Urinary bladder (tissue), 4 donors: ENCODE measurements around the gene GPATCH4. TPM values are rescaled to one million over a fixed set of nuclear protein-coding genes. Genes with fewer than 3 reads are reported as not detected.
"Not testable (repeated sequence)": the region's sequence is repeated elsewhere in the genome, so short reads cannot be mapped to it uniquely, and the experiment has no call there.

Experiments used
- DNase-seq: peaks from one replicate; pipeline ENCODE4 v3.0.0-alpha.2; 2015; ENCODE audit errors: extremely low spot score
- H3K27ac ChIP-seq: one replicate; pipeline ENCODE4 v1.5.1; 2013; ENCODE audit warnings: low read depth, mild to moderate bottlenecking, moderate library complexity
- H3K36me3 ChIP-seq: one replicate; pipeline ENCODE4 v1.6.1; 2013; ENCODE audit warnings: mild to moderate bottlenecking, moderate library complexity; ENCODE audit not compliant: insufficient read depth
- H3K4me1 ChIP-seq: one replicate; pipeline ENCODE4 v1.6.1; 2013; ENCODE audit warnings: mild to moderate bottlenecking, moderate library complexity; ENCODE audit not compliant: insufficient read depth
- H3K4me3 ChIP-seq: one replicate; pipeline ENCODE4 v1.5.1; 2013; ENCODE audit warnings: low read depth, low read length
- WGBS: extraction: QIAGEN DNeasy Blood & Tissue Kit; methylation state at CpG from one replicate; pipeline ENCODE4 v1.1.7; 2013; 5-methylcytosine and 5-hydroxymethylcytosine counted together
- polyA plus RNA-seq: library from polyadenylated mRNA; stranded (reverse); fragments of 200-250 nt; gene quantifications from one replicate; pipeline ENCODE4 v1.2.3, GENCODE V29; 2013
- total RNA-seq: library from RNA; depleted of rRNA; stranded (reverse); fragments of >200 nt; gene quantifications from one replicate; pipeline ENCODE4 v1.2.3, GENCODE V29; 2014
- donor health status: healthy with polysubstance abuse.
- donor health status: healthy.

GPATCH4 gene
- total and polyA plus RNA-seq, 2 donors: 6.1 to 24.5 TPM

DNA sequence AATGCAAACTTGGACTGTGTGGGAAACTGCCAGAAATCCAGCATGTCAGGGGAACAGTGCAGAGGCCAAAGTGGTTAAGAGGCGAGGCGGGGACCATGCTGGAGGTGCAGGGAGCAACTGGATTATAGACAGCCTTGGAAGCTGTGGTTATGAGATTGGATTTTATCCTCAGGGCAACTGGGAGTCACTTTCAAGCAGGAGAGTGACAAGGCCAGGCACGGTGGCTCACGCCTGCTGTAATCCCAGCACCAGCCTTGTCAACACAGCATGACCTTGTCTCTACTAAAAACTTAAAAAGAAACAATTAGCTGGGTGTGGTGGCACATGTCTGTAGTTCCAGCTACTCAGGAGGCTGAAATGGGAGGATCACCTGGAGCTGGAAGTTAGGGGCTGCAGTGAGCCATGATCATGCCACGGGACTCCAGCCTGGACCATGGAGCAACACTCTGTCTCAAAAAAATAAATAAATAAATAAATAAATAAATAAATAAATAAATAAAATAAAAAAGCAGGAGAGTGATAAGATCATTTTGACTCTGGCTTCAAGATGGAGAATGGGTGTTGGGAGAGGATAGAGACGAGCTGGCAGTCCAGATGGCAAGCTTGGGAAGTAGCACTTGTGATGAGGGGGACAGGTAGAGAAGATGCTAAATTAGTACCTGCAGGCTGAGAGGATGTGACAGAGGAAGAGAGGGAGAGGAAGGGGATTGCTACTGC is 21.5 kb upstream of the GPATCH4 start:
- 75% methylated on average over 6 of the region's 6 CpGs for WGBS

GRCh38 chr1:156619582-156619955 is 18.3 kb upstream of the GPATCH4 start:
- DNase-seq: no peak
- 31% methylated on average over 6 of the region's 6 CpGs for WGBS

More for the DNA sequence above, 21.5 kb upstream of the GPATCH4 start:
- no peak overlapping the region for H3K27ac ChIP-seq
- no peaks in the 10 kb centered on the region for H3K36me3 ChIP-seq
- no peak overlapping the region for H3K4me3 ChIP-seq
- no peak for DNase-seq
- no peaks in the 10 kb centered on the region for H3K4me1 ChIP-seq

DNA sequence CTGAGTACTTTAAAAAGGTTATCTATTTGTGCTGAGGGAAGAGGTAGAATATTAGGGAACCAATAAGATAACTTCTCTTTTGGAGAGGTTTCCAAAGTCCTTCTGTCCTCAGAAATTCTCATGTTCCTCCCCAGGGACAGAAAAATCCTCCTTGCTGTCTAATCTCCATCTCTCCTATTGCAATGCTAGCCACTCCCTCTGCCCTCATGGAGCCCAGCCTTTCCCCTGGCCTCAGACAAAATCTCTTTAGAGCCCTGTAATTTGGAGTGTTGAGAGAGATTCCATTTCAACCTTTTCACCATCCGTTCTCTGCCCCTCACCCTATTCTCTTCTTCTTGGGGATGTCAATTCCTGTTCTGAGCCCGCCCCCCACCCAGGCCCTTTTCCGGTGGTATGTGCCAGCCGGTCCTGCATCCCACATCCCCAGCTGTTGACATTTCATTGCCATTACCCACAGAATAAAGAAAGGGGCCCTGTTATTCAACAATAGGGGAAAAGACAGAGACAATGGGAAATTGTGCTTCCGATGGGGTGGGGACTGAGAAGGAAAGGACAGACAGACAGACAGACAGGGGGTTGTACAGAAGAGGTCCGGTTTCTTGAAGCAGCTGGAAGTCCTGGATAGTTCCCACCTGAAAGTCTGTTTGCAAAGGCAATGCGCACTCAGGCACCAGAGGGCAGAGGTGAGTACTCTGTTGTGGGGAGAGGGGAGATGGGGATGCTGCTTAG is 17.7 kb upstream of the GPATCH4 start, which contains the start of gene HAPLN2:
Gene HAPLN2 (plus strand): TSS at position 563 of the 729 bp plus-strand sequence. CDS start 4,076 bp downstream, outside the sequence.
- no peaks in the 10 kb centered on the region for H3K4me1 ChIP-seq
- 19% methylated on average over 7 of the region's 7 CpGs for WGBS
- no peak within 1 kb of the TSS for H3K4me3 ChIP-seq
- DNase-seq: no peak
- H3K36me3 ChIP-seq: no peaks in the 10 kb centered on the region
- H3K27ac ChIP-seq: no peak within 1 kb of the TSS

More at GRCh38 chr1:156619582-156619955, 18.3 kb upstream of the GPATCH4 start:
- H3K4me1 ChIP-seq: no peaks in the 10 kb centered on the region
- no peaks in the 10 kb centered on the region for H3K36me3 ChIP-seq
- H3K4me3 ChIP-seq: no peak overlapping the region
- H3K27ac ChIP-seq: no peak overlapping the region

DNA sequence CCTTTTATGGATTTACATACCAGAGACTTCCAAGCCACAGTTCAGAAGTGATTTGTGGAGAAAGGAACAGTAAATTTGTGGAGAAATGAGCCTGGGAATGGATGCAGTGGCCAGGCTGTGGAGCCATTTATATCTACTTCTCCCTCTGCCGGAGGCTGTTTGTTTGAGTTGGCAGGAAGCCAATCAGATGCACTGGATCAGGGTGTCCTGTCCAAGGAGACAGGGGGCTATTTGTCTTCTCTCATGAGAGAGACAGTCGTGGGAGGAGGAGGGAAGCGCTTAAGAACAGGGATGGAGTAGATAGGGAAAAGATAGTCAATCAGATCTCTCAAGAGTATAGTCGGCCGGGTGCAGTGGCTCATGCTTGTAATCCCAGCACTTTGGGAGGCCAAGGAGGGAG is 15.2 kb upstream of the GPATCH4 start:
- H3K4me1 ChIP-seq: no peaks in the 10 kb centered on the region
- under 1% methylated on average over 5 of the region's 5 CpGs for WGBS
- H3K36me3 ChIP-seq: no peaks in the 10 kb centered on the region
- no peak overlapping the region for H3K4me3 ChIP-seq
- DNase-seq: peak; percentile 76
- no peak overlapping the region for H3K27ac ChIP-seq

DNA sequence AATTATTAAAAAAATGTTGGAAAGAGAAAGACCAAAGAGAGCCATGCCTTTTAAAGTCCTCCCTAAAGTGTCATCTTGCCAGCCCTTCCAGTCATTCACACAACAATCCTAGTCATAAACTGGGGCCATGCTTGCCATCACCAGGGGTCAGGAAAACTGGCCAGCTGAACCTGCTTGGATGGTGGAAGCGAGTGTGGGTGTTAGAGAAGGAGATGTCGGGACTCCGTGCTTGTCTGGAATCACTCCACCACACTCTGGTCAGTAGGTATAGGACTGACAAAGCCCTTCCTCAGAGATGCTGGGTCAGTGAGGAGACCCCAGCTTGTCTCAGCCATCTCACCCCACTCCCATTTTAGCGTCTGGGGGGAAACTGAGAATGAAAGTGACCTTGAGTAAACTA is 14.7 kb upstream of the GPATCH4 start:
- no peak for DNase-seq
- Histone ChIP-seq H3K4me3 (no peak overlapping the region), H3K4me1 (no peaks in the 10 kb centered on the region), H3K36me3 (no peaks in the 10 kb centered on the region), H3K27ac (no peak overlapping the region)
- WGBS: 14% methylated on average over 4 of the region's 4 CpGs

- no peak for DNase-seq
- H3K4me3 ChIP-seq: no peak overlapping the region
- no peaks in the 10 kb centered on the region for H3K4me1 ChIP-seq
- no peak overlapping the region for H3K27ac ChIP-seq
- WGBS: 57% methylated on average over 3 of the region's 3 CpGs
- no peaks in the 10 kb centered on the region for H3K36me3 ChIP-seq
Measured at GRCh38 chr1:156612666-156613065, 11.4 kb upstream of the GPATCH4 start.

DNA sequence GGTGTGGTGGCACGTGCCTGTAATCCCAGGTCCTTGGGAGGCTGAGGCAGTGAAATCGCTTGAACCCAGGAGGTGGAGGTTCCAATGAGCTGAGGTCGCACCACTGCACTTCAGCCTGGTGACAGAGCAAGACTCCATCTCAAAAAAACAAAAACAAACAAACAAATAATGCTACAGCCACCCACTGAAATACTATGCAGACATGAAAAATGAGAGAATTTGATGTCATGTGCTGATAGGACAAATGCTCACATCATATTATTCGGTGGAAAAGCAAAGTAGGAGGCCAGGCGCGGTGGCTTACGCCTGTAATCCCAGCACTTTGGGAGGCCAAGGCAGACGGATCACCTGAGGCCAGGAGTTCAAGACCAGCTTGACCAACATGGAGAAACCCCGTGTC is 8.8 kb upstream of the GPATCH4 start:
- not testable (repeated sequence) for H3K27ac ChIP-seq, H3K36me3 ChIP-seq, H3K4me3 ChIP-seq, H3K4me1 ChIP-seq, DNase-seq
- 91% methylated on average over 9 of the region's 9 CpGs for WGBS

DNA sequence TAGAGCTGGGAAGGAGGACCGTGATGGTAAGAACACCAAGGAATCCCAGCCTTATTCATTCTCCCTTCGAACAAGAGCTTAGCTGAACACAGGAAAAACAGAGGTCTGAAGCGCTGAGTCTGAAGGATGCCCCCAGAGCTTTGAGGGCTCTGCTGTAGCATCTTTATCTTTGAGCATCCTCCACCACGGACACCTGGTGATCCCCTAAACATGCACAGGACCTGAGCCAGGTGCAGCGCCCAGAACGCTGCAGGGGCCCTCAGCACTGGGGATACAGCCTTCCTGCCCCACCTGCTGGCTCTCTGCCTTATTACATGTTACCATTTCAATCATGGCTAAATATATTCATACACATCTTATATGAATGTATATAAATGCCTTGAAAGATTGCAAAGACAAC is 7.7 kb upstream of the GPATCH4 start:
- no peak overlapping the region for H3K27ac ChIP-seq
- no peak overlapping the region for H3K4me3 ChIP-seq
- DNase-seq: no peak
- H3K36me3 ChIP-seq: no peaks in the 10 kb centered on the region
- WGBS: 46% methylated on average over 6 of the region's 6 CpGs
- no peaks in the 10 kb centered on the region for H3K4me1 ChIP-seq

DNA sequence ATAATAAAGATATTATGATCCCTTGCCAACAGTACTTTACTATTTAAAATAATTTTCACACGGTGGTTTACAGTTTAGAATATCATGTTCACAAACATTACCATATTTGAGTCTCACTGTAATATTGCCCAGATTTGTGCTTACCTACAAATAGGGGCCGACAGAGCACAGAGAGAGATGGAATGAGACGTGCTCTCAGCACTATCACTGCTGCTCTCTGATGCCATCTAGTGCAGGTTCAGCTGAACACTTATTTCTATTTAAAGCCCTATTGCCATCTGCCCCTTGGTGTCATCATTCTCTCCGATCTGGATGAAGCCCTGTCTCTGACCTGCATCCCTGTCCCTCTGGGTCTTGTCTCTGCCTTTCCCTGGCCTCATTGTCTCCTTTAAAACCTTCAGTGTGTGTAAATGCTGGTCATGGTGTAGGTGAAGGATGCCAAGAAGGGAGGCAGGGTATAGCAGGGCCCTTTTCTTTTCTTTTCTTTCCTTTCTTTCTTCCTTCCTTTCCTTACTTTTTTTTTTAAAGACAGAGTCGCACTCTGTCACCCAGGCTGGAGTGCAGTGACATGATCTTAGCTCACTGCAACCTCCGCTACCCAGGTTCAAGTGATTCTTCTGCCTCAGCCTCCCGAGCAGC is 6.9 kb upstream of the GPATCH4 start:
- no peaks in the 10 kb centered on the region for H3K36me3 ChIP-seq
- H3K4me3 ChIP-seq: no peak overlapping the region
- H3K27ac ChIP-seq: no peak overlapping the region
- H3K4me1 ChIP-seq: no peaks in the 10 kb centered on the region
- WGBS: 31% methylated on average over 7 of the region's 7 CpGs
- no peak for DNase-seq

DNA sequence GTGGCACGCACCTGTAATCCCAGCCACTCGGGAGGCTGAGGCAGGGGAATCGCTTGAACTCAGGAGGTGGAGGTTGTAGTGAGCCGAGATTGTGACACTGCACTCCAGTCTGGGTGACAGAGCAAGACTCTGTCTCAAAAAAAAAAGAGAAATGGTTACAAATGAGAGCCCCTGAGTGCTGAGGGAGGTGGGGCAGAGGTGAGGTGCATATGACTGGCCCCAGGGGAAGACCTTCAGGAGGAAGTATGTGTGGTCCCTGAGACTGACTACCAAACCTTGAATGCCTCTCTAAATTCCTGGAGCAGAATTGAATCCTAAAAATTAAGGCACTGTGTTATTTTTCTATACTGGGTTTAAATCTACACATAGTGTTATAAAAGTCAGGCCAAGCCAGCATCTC is 6.1 kb upstream of the GPATCH4 start:
- not testable (repeated sequence) for H3K27ac ChIP-seq, H3K4me3 ChIP-seq, H3K4me1 ChIP-seq, DNase-seq, H3K36me3 ChIP-seq
- WGBS: 86% methylated on average over 4 of the region's 4 CpGs

DNA sequence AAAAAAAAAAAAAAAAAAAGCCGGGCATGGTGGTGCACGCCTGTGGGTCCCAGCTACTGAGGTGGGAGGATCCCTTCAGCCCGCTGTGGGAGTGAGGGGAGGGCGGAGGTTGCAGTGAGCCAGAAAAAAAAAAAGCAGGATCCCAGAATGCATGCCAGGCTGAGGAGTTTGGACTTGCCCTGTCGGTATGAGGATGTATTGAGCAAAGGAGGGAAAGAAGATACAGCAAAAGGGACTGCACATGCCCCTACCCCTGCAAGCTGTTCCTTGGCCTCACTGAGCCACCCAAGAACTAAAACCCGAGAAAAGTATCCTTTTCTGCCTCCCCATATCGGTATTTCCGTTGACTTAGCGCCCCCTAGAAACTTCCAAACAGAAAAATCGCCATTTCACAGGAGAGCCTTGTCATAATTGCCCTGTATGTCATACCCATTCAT is 1.3 kb upstream of the GPATCH4 start:
- Histone ChIP-seq H3K27ac (no peak overlapping the region), H3K4me1 (no peaks in the 10 kb centered on the region)
- no peak for DNase-seq

GRCh38 chr1:156601892-156602291 is 613 bp upstream of the GPATCH4 start:
- 71% methylated on average over 12 of the region's 12 CpGs for WGBS
- Histone ChIP-seq H3K36me3 (no peaks in the 10 kb centered on the region), H3K27ac (peak overlapping the region; percentile 53), H3K4me3 (peak overlapping the region; percentile 73), H3K4me1 (no peaks in the 10 kb centered on the region)
- no peak for DNase-seq

More for the DNA sequence above, 1.3 kb upstream of the GPATCH4 start:
- H3K4me3 ChIP-seq: no peak overlapping the region
- WGBS: 38% methylated on average over 10 of the region's 10 CpGs
- no peaks in the 10 kb centered on the region for H3K36me3 ChIP-seq

- H3K27ac ChIP-seq: no peak overlapping the region
- WGBS: 1% methylated on average over 13 of the region's 13 CpGs
- no peak for DNase-seq
- no peaks in the 10 kb centered on the region for H3K4me1 ChIP-seq
- H3K4me3 ChIP-seq: peak overlapping the region; percentile 73
- no peaks in the 10 kb centered on the region for H3K36me3 ChIP-seq
Measured at GRCh38 chr1:156600733-156601121, 552 bp downstream of the GPATCH4 start.

DNA sequence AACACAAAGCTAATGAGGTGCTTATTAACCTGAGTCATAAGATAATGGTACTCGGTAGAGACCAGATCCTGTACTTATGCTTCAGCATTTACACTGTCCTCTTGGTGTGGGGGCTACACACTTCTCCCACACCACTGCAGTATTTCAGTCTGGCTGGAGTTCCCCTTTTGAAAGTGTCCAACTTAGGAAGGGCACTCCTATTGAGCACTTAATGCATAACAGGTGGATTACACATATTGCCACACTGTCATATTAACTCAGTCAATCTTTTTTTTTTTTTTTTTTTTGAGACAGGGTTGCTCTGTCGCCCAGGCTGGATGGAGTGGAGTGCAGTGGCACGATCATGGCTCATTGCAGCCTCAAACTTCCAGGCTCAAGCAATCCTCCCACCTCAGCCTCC is 1.5 kb downstream of the GPATCH4 start:
- WGBS: 79% methylated on average over 3 of the region's 3 CpGs
- Histone ChIP-seq H3K4me3 (no peak overlapping the region), H3K27ac (no peak overlapping the region)

More for the DNA sequence above, 1.5 kb downstream of the GPATCH4 start:
- no peaks in the 10 kb centered on the region for H3K36me3 ChIP-seq
- no peaks in the 10 kb centered on the region for H3K4me1 ChIP-seq
- no peak for DNase-seq
